HL-60 (cell line): ENCODE data around the gene GRID2.

Experiments
- DNase-seq, 2 experiments: peaks; one replicate each; pipeline ENCODE4 v3.0.0-alpha.2; 2010 to 2020; ENCODE audit warnings: low read depth in 1 of 2, low spot score in 1 of 2
- H3K27ac ChIP-seq: fragments of 250-450 bp; sonication (Bioruptor Pico); replicated peaks from 2 replicates; pipeline ENCODE4 v1.5.1; 2020; ENCODE audit warnings: mild to moderate bottlenecking, moderate library complexity
- H3K27me3 ChIP-seq: fragments of 250-450 bp; sonication (Bioruptor Pico); 2 replicates; pipeline ENCODE4 v1.5.1; 2021; ENCODE audit warnings: mild to moderate bottlenecking, moderate library complexity; ENCODE audit not compliant: insufficient read depth, poor library complexity, severe bottlenecking
- H3K4me3 ChIP-seq: replicated peaks from 2 replicates; pipeline ENCODE4 v1.5.1; 2011; ENCODE audit warnings: mild to moderate bottlenecking, control low read depth, low read length; ENCODE audit not compliant: insufficient read depth
- CTCF ChIP-seq: IDR thresholded peaks from one replicate; pipeline ENCODE4 v1.5.1; 2011; ENCODE audit warnings: low read length, control low read depth, inconsistent platforms; ENCODE audit not compliant: insufficient read depth
- GABPA ChIP-seq: IDR thresholded peaks from 2 replicates; pipeline ENCODE4 v1.6.1; 2012; ENCODE audit warnings: low read depth
- POLR2AphosphoS5 ChIP-seq: IDR thresholded peaks from 2 replicates; pipeline ENCODE4 v1.6.1; 2012; ENCODE audit warnings: low read depth
- REST ChIP-seq: IDR thresholded peaks from 2 replicates; pipeline ENCODE4 v1.6.1; 2012; ENCODE audit warnings: low read depth; ENCODE audit not compliant: insufficient replicate concordance
- SPI1 ChIP-seq: IDR thresholded peaks from 2 replicates; pipeline ENCODE4 v1.6.1; 2012; ENCODE audit warnings: low read depth, mild to moderate bottlenecking, borderline replicate concordance

GRID2 gene

GRCh38 chr4:93744961-93745360, 1441.2 kb downstream of the GRID2 start:
- Histone ChIP-seq H3K27me3 (no peaks in the 10 kb centered on the region), H3K27ac (no peak overlapping the region), H3K4me3 (no peak overlapping the region)
- TF ChIP-seq POLR2AphosphoS5 (no peak), SPI1 (no peak), CTCF (no peak), REST (no peak), GABPA (no peak)
- no peak for DNase-seq

GRCh38 chr4:93746031-93746430, 1442.3 kb downstream of the GRID2 start:
- TF ChIP-seq GABPA (no peak), REST (no peak), SPI1 (no peak), POLR2AphosphoS5 (no peak), CTCF (no peak)
- H3K4me3 ChIP-seq: no peak overlapping the region
- DNase-seq: no peak
- H3K27me3 ChIP-seq: no peaks in the 10 kb centered on the region
- no peak overlapping the region for H3K27ac ChIP-seq

- no peak overlapping the region for H3K27ac ChIP-seq
- no peak for DNase-seq
Measured at GRCh38 chr4:93747220-93747619, 1443.5 kb downstream of the GRID2 start.

GRCh38 chr4:93748373-93749291, 1444.9 kb downstream of the GRID2 start:
- TF ChIP-seq CTCF (no peak), GABPA (no peak), REST (no peak), POLR2AphosphoS5 (no peak)
- Histone ChIP-seq H3K27me3 (no peaks in the 10 kb centered on the region), H3K4me3 (no peak overlapping the region), H3K27ac (no peak overlapping the region)
- no peak for DNase-seq

More at GRCh38 chr4:93747220-93747619, 1443.5 kb downstream of the GRID2 start:
- no peak for TF ChIP-seq GABPA
- no peak overlapping the region for H3K4me3 ChIP-seq
- no peaks in the 10 kb centered on the region for H3K27me3 ChIP-seq
